ENCODE data around the gene MUC2.

- TF ChIP-seq, protein P1, sequence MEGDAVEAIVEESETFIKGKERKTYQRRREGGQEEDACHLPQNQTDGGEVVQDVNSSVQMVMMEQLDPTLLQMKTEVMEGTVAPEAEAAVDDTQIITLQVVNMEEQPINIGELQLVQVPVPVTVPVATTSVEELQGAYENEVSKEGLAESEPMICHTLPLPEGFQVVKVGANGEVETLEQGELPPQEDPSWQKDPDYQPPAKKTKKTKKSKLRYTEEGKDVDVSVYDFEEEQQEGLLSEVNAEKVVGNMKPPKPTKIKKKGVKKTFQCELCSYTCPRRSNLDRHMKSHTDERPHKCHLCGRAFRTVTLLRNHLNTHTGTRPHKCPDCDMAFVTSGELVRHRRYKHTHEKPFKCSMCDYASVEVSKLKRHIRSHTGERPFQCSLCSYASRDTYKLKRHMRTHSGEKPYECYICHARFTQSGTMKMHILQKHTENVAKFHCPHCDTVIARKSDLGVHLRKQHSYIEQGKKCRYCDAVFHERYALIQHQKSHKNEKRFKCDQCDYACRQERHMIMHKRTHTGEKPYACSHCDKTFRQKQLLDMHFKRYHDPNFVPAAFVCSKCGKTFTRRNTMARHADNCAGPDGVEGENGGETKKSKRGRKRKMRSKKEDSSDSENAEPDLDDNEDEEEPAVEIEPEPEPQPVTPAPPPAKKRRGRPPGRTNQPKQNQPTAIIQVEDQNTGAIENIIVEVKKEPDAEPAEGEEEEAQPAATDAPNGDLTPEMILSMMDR (IDR thresholded peaks at IDR 0.05): no peak
- no peak for TF ChIP-seq EZH2 (IDR thresholded peaks at IDR 0.05; ENCODE audit: borderline replicate concordance, insufficient read depth, low read depth, low read length, poor library complexity, severe bottlenecking)
These were observed 1.5 kb downstream of the MUC2 start for GRCh38 chr11:1076061-1076665.
